H1 (cell line): ENCODE data around the gene POU3F1. TPM values are rescaled to one million over a fixed set of nuclear protein-coding genes. Genes with fewer than 3 reads are reported as not detected.

Source experiments
- CTCF ChIA-PET: fragments of 300-600 bp; sonication (Branson Sonifier 250); formaldehyde crosslinking; loops from one replicate; lab custom pipeline; 2021; ENCODE audit not compliant: partially characterized antibody; lab: Charles Lee
- POLR2A ChIA-PET: fragments of 300-600 bp; sonication (Branson Sonifier 250); formaldehyde crosslinking; loops from one replicate; lab custom pipeline; 2021; ENCODE audit warnings: inconsistent platforms; ENCODE audit not compliant: partially characterized antibody; lab: Charles Lee
- DNase-seq, 2 experiments: peaks; one replicate each; pipeline versions ENCODE4 v3.0.0 to v3.0.0-alpha.2; 2010 to 2022; ENCODE audit warnings: low spot score in 2 of 2, low read depth in 1 of 2, mixed read lengths in 1 of 2
- FAIRE-seq: peaks from 2 replicates; lab custom pipeline; 2011; peaks lifted over from hg19 to GRCh38; lab: Jason Lieb, UNC
- H2AFZ ChIP-seq: 2 replicates; pipeline ENCODE4 v1.8.1; 2012; ENCODE audit warnings: low read length, inconsistent platforms
- H2AK5ac ChIP-seq: 2 replicates; pipeline ENCODE4 v1.6.1; 2013; ENCODE audit warnings: low read depth, low read length
- H2BK120ac ChIP-seq: replicated peaks from 2 replicates; pipeline ENCODE3; 2013; ENCODE audit warnings: low read depth, low read length, inconsistent platforms
- H2BK12ac ChIP-seq: 2 replicates; pipeline ENCODE4 v1.6.1; 2013; ENCODE audit warnings: low read depth, low read length
- H2BK15ac ChIP-seq: 2 replicates; pipeline ENCODE4 v1.6.1; 2013; ENCODE audit warnings: low read length
- H2BK20ac ChIP-seq: 2 replicates; pipeline ENCODE4 v1.6.1; 2013; ENCODE audit warnings: low read length
- H2BK5ac ChIP-seq: 2 replicates; pipeline ENCODE4 v1.6.1; 2013; ENCODE audit warnings: low read depth, low read length
- H3K14ac ChIP-seq: 2 replicates; pipeline ENCODE4 v1.6.1; 2013; ENCODE audit warnings: inconsistent platforms; ENCODE audit not compliant: insufficient read length
- H3K18ac ChIP-seq: 2 replicates; pipeline ENCODE4 v1.6.1; 2013; ENCODE audit warnings: low read length; ENCODE audit errors: extremely low read depth
- H3K23ac ChIP-seq: 2 replicates; pipeline ENCODE4 v1.6.1; 2013; ENCODE audit warnings: inconsistent platforms; ENCODE audit not compliant: insufficient read length
- H3K23me2 ChIP-seq: 2 replicates; pipeline ENCODE4 v1.6.1; 2013; ENCODE audit warnings: low read depth, low read length
- H3K27ac ChIP-seq: 2 replicates; pipeline ENCODE4 v1.6.1; 2011; ENCODE audit warnings: low read depth, low read length, inconsistent platforms
- H3K27me3 ChIP-seq, 4 experiments: replicated peaks in 1 of 4; 1 replicate in 1 of 4; 2 replicates in 3 of 4; pipeline versions ENCODE4 v1.6.1 to v1.8.1; 2011 to 2013; ENCODE audit warnings: low read length in 3 of 4, mild to moderate bottlenecking in 3 of 4, inconsistent platforms in 2 of 4, mixed read lengths in 2 of 4, moderate library complexity in 1 of 4; ENCODE audit not compliant: control insufficient read depth in 3 of 4, insufficient read depth in 3 of 4; ENCODE audit errors: extremely low read depth in 1 of 4
- H3K36me3 ChIP-seq, 4 experiments: 2 replicates each; pipeline versions ENCODE4 v1.6.1 to v1.8.1; 2011 to 2013; ENCODE audit warnings: mild to moderate bottlenecking in 4 of 4, low read length in 3 of 4, moderate library complexity in 2 of 4, control low read depth in 1 of 4, inconsistent platforms in 1 of 4; ENCODE audit not compliant: insufficient read depth in 4 of 4, control insufficient read depth in 2 of 4
- H3K4ac ChIP-seq: replicated peaks from 2 replicates; pipeline ENCODE3; 2013; ENCODE audit warnings: low read length, low read depth, mixed read lengths, inconsistent platforms; ENCODE audit not compliant: insufficient read length
- H3K4me1 ChIP-seq, 4 experiments: replicated peaks in 1 of 4; 1 replicate in 1 of 4; 2 replicates in 3 of 4; pipeline versions ENCODE4 v1.6.1 to v1.8.1; 2011 to 2013; ENCODE audit warnings: low read length in 3 of 4, inconsistent platforms in 2 of 4, mixed read lengths in 1 of 4; ENCODE audit not compliant: insufficient read depth in 4 of 4, control insufficient read depth in 3 of 4
- H3K4me2 ChIP-seq, 2 experiments: 2 replicates each; pipeline versions ENCODE4 v1.6.1 to v1.8.1; 2011 to 2013; ENCODE audit warnings: low read depth in 2 of 2, low read length in 2 of 2, control low read depth in 1 of 2, inconsistent platforms in 1 of 2, mild to moderate bottlenecking in 1 of 2; ENCODE audit not compliant: insufficient read depth in 1 of 2
- H3K4me3 ChIP-seq, 4 experiments: fragments of 200-600, 300-600 bp in 1 of 4; sonication (generic), shearing (Covaris generic), sonication (Bioruptor Twin) in 1 of 4; 2 replicates each; pipeline versions ENCODE4 v1.5.1 to v1.8.1; 2011 to 2016; ENCODE audit warnings: low read length in 4 of 4, low read depth in 3 of 4, control low read depth in 2 of 4, inconsistent platforms in 2 of 4, mild to moderate bottlenecking in 2 of 4, mixed read lengths in 1 of 4, moderate library complexity in 1 of 4; ENCODE audit not compliant: insufficient read depth in 2 of 4; ENCODE audit errors: extremely low read depth in 1 of 4
- H3K56ac ChIP-seq: replicated peaks from 2 replicates; pipeline ENCODE3; 2013; ENCODE audit warnings: low read depth, mild to moderate bottlenecking, mixed read lengths, low read length, inconsistent platforms; ENCODE audit not compliant: insufficient read length
- H3K79me1 ChIP-seq: 2 replicates; pipeline ENCODE4 v1.6.1; 2013; ENCODE audit warnings: low read depth, low read length, control low read depth
- H3K79me2 ChIP-seq, 2 experiments: 2 replicates each; pipeline versions ENCODE4 v1.6.1 to v1.8.1; 2012 to 2013; ENCODE audit warnings: low read length in 2 of 2, mild to moderate bottlenecking in 2 of 2, inconsistent platforms in 1 of 2; ENCODE audit not compliant: insufficient read depth in 2 of 2, control insufficient read depth in 1 of 2
- H3K9ac ChIP-seq, 4 experiments: replicated peaks in 1 of 4; 1 replicate in 1 of 4; 2 replicates in 3 of 4; pipeline versions ENCODE4 v1.6.1 to v1.8.1; 2011 to 2013; ENCODE audit warnings: low read depth in 3 of 4, low read length in 3 of 4, control low read depth in 2 of 4, mild to moderate bottlenecking in 2 of 4, moderate library complexity in 2 of 4, inconsistent platforms in 1 of 4; ENCODE audit errors: extremely low read depth in 1 of 4
- H3K9me3 ChIP-seq, 2 experiments: 2 replicates each; pipeline versions ENCODE4 v1.6.1 to v1.8.1; 2012 to 2013; ENCODE audit warnings: mild to moderate bottlenecking in 2 of 2, moderate library complexity in 2 of 2, control low read depth in 1 of 2, inconsistent platforms in 1 of 2, low read depth in 1 of 2, low read length in 1 of 2, mixed read lengths in 1 of 2; ENCODE audit not compliant: insufficient read depth in 2 of 2
- H4K20me1 ChIP-seq, 2 experiments: replicated peaks in 1 of 2; 2 replicates each; pipeline versions ENCODE3 to v1.8.1; 2011 to 2013; ENCODE audit warnings: inconsistent platforms in 2 of 2, low read length in 2 of 2, mild to moderate bottlenecking in 1 of 2; ENCODE audit not compliant: insufficient read depth in 2 of 2, control insufficient read depth in 1 of 2
- H4K5ac ChIP-seq: 2 replicates; pipeline ENCODE4 v1.6.1; 2013; ENCODE audit warnings: low read length, low read depth, mixed read lengths, inconsistent platforms; ENCODE audit not compliant: insufficient read length
- H4K8ac ChIP-seq: 2 replicates; pipeline ENCODE4 v1.8.0; 2013; ENCODE audit warnings: mild to moderate bottlenecking, moderate library complexity, low read length, inconsistent platforms; ENCODE audit not compliant: insufficient read depth; ENCODE audit errors: extremely low read depth
- H4K91ac ChIP-seq: replicated peaks from 2 replicates; pipeline ENCODE3; 2013; ENCODE audit warnings: low read length, mixed read lengths, inconsistent platforms; ENCODE audit not compliant: insufficient read length
- POLR2AphosphoS5 ChIP-seq: IDR thresholded peaks from 2 replicates; pipeline ENCODE4 v1.6.1; 2011; ENCODE audit warnings: low read depth, low read length
- WGBS, 2 experiments: shearing (Covaris generic) in 1 of 2; methylation state at CpG; one replicate each; pipeline versions ENCODE4 v1.1.6 to v1.1.7; 2013 to 2015; ENCODE audit warnings: low lambda C conversion rate in 2 of 2, mixed read lengths in 2 of 2, inconsistent platforms in 1 of 2, low coverage in 1 of 2, missing lambda C conversion rate in 1 of 2; ENCODE audit not compliant: insufficient replicate concordance in 2 of 2, insufficient coverage in 1 of 2, insufficient read length in 1 of 2; ENCODE audit errors: extremely low coverage in 1 of 2, missing lambda C conversion rate in 1 of 2; 5-methylcytosine and 5-hydroxymethylcytosine counted together
- polyA plus RNA-seq, 7 experiments: library from polyadenylated mRNA; depleted of rRNA in 3 of 7; stranded (reverse) in 5 of 7; unstranded in 2 of 7; fragments of >200 nt in 5 of 7; fragments of 200-250 nt in 2 of 7; gene quantifications; 1 replicate in 5 of 7; 2 replicates in 1 of 7; 4 replicates in 1 of 7; pipeline versions ENCODE4 v1.2.1 to v1.2.3, GENCODE V29; 2011 to 2013; ENCODE audit warnings: missing spikeins in 2 of 7, mixed read lengths in 2 of 7
- total RNA-seq: library from RNA; stranded (reverse); fragmentation: NEBNext Ultra II Directional; extraction: Animal tissue kit (Norgen Biotek cat#: 25700); gene quantifications from 2 replicates; pipeline ENCODE4 v1.2.1, GENCODE V29; 2021
- TF ChIP-seq, protein P1 (sequence below): IDR thresholded peaks from 2 replicates; pipeline ENCODE4 v1.6.1; 2012; ENCODE audit warnings: low read length, inconsistent platforms

Gene POU3F1
- total and polyA plus RNA-seq, 2 of the 8 experiments (the other 6 are each of a cell fraction or from before 2014, with no cell fraction given) = 4.2 to 10.8 TPM

DNA sequence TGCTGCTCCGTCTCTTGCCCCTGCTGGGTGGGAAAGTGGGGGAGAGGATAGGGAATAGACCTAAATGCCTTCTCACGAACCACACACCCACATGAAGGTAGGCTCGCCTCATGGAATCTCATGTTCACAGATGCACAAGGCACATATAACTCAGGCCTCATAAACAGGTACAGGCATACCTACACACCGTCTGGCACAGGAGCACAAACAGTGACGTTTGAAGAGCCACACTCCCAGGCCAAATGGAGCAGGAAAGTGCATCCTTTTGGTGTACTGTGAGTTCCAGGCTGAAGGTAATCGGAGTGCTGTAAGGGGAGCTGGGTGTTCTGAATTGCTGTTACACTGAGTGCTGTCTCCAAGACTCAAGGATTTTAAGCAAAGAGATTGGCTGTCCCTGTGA, 20.9 kb downstream of the POU3F1 start:
- H3K79me2 ChIP-seq = no peaks in the 10 kb centered on the region
- no peak overlapping the region for H3K18ac ChIP-seq
- peaks cover 11 to 33% (median 22%) of the 10 kb centered on the region in 4 experiments for H3K4me1 ChIP-seq
- peaks cover 0 to 4% of the 10 kb centered on the region in 2 experiments for H4K20me1 ChIP-seq
- no peak overlapping the region for H3K4ac ChIP-seq
- H2AFZ ChIP-seq = no peak overlapping the region
- no peak overlapping the region for H4K5ac ChIP-seq
- H3K23ac ChIP-seq = no peak overlapping the region
- CTCF ChIA-PET = interaction anchor here (0.6 to 7.2 kb wide), 19 partner anchors 7 to 813 kb away, joined by 3 to 88 read pairs (median 3); partner anchors contain the start of genes SF3A3 and UTP11
- no peaks in the 10 kb centered on the region for H3K27me3 ChIP-seq
- peak; percentile 41; the same call in 1 of the 2 replicates for TF ChIP-seq POLR2AphosphoS5
- TF ChIP-seq, protein P1, sequence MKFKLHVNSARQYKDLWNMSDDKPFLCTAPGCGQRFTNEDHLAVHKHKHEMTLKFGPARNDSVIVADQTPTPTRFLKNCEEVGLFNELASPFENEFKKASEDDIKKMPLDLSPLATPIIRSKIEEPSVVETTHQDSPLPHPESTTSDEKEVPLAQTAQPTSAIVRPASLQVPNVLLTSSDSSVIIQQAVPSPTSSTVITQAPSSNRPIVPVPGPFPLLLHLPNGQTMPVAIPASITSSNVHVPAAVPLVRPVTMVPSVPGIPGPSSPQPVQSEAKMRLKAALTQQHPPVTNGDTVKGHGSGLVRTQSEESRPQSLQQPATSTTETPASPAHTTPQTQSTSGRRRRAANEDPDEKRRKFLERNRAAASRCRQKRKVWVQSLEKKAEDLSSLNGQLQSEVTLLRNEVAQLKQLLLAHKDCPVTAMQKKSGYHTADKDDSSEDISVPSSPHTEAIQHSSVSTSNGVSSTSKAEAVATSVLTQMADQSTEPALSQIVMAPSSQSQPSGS = no peak
- no peak overlapping the region for H3K14ac ChIP-seq
- no peak overlapping the region for H3K27ac ChIP-seq
- H3K9ac ChIP-seq = no peak overlapping the region
- POLR2A ChIA-PET = interaction anchor here (1.8 to 6.3 kb wide), 3 partner anchors 14 to 44 kb away, joined by 4 to 59 read pairs (median 20); partner anchors contain the start of gene UTP11
- no peak overlapping the region for H4K91ac ChIP-seq
- no peak overlapping the region for H3K4me2 ChIP-seq
- no peaks in the 10 kb centered on the region for H3K79me1 ChIP-seq
- no peak overlapping the region for H2BK12ac ChIP-seq
- H2BK15ac ChIP-seq = no peak overlapping the region
- no peak overlapping the region for H2BK20ac ChIP-seq
- 92% methylated on average over 6 of the region's 6 CpGs; no CpG with 5 or more reads in 1 of the 2 experiments for WGBS, 2 experiments
- no peaks in the 10 kb centered on the region for H3K9me3 ChIP-seq
- FAIRE-seq = no peak
- no peaks in the 10 kb centered on the region for H3K23me2 ChIP-seq
- no peak overlapping the region for H3K56ac ChIP-seq
- H2BK120ac ChIP-seq = no peak overlapping the region
- H2AK5ac ChIP-seq = no peak overlapping the region
- no peak overlapping the region; the same call in 1 of the 2 replicates for H2BK5ac ChIP-seq
- H4K8ac ChIP-seq = no peak overlapping the region
- DNase-seq = no peak
- no peak overlapping the region for H3K4me3 ChIP-seq
- H3K36me3 ChIP-seq = peaks cover 22 to 42% (median 40%) of the 10 kb centered on the region in 4 experiments
